Left hindlimb (tissue), 1 donor: ENCODE results near the gene TUT7.
A peak's percentile ranks its signal among the peaks of the same experiment; 100 is the strongest.
"Not testable (repeated sequence)": the region's sequence is repeated elsewhere in the genome, so short reads cannot be mapped to it uniquely, and the experiment has no call there.

Experiments
- DNase-seq: peaks from one replicate; pipeline ENCODE4 v3.0.0-alpha.2; 2018

Gene TUT7

GRCh38 chr9:86354011-86354817 lies at the start of gene TUT7:
Gene TUT7, minus strand, starts transcription at chr9:86354410. Its CDS starts 1,211 bp downstream, at chr9:86353199.
- peak; percentile 97 for DNase-seq

GRCh38 chr9:86402591-86402990 lies 48.4 kb upstream of the TUT7 start:
- DNase-seq, result no peak

GRCh38 chr9:86396412-86396811 lies 42.2 kb upstream of the TUT7 start:
- no peak for DNase-seq

- not testable (repeated sequence) for DNase-seq
Observed at GRCh38 chr9:86390184-86390583, 36.0 kb upstream of the TUT7 start.

GRCh38 chr9:86389628-86390027 lies 35.4 kb upstream of the TUT7 start:
- DNase-seq, result no peak

- DNase-seq, result no peak
Observed at GRCh38 chr9:86387376-86387775, 33.2 kb upstream of the TUT7 start.

- DNase-seq, result not testable (repeated sequence)
Observed at GRCh38 chr9:86383000-86383399, 28.8 kb upstream of the TUT7 start.

- DNase-seq, result no peak
Observed at GRCh38 chr9:86376016-86376415, 21.8 kb upstream of the TUT7 start.

GRCh38 chr9:86369810-86370209 lies 15.6 kb upstream of the TUT7 start:
- no peak for DNase-seq

- DNase-seq, result no peak
Observed at GRCh38 chr9:86368871-86369521, 14.8 kb upstream of the TUT7 start.

GRCh38 chr9:86361176-86361575 lies 7.0 kb upstream of the TUT7 start:
- DNase-seq, result no peak

- no peak for DNase-seq
Observed at GRCh38 chr9:86359151-86359879, 5.1 kb upstream of the TUT7 start.

GRCh38 chr9:86356871-86357866 lies 3.0 kb upstream of the TUT7 start:
- DNase-seq, result no peak

- no peak for DNase-seq
Observed at GRCh38 chr9:86355814-86356213, 1.6 kb upstream of the TUT7 start.

- DNase-seq, result no peak
Observed at GRCh38 chr9:86354818-86355309, 654 bp upstream of the TUT7 start.

- DNase-seq, result no peak
Observed at GRCh38 chr9:86353655-86354010, 577 bp downstream of the TUT7 start.

- DNase-seq, result no peak
Observed at GRCh38 chr9:86352440-86353077, 1.7 kb downstream of the TUT7 start.

- no peak for DNase-seq
Observed at GRCh38 chr9:86351880-86352279, 2.3 kb downstream of the TUT7 start.

- no peak for DNase-seq
Observed at GRCh38 chr9:86350006-86350760, 4.0 kb downstream of the TUT7 start.

- no peak for DNase-seq
Observed at GRCh38 chr9:86349271-86349670, 4.9 kb downstream of the TUT7 start.

- no peak for DNase-seq
Observed at GRCh38 chr9:86347991-86348390, 6.2 kb downstream of the TUT7 start.
